Measurements from ENCODE around the gene ZFYVE28.

Gene ZFYVE28

DNA sequence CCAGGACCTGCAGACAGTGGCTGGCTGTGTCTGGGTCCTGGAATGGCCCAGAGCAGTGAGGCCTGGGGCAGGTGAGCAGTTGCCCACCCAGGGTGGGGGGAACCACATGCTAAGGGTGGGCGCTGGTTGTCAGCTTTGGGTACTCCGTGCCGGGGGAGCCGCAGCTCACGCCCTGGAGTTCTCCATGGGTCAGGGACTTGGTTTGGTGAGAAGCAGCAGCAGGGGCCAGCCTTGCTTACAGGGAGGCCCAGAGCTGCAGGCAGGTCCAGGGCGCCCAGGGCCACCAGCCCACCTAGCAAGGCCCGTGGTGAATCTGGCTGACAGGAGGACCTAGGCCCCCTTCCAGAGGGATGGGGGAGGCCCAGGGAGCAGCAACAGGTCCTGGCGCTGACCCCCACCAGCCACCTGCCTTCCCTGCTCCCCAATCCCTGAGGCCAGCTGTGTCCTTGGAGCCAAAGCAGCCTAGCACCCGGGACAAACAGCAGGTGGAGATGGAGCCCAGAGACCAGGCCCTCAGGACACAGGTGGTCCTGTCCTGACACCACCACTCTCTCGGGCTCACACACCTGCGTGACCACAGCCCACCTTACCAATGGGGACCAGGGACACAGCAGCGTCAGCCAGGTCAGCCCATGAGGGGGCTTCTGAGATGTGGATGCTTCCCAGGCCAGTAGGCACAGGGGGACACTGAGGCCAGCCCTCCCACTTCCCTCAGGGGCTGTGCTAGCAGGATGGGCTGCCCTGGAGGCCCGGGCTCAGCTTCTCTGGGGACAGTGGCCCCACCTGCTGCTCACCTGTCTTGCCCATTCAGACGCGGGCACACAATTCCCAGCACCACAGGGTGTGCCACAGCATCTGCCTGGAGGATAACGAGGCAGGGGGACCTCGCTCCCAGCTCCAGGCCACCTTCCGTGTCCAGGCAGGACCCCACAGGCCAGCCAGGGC lies 160.1 kb downstream of the ZFYVE28 start:
- DNase-seq (ENCODE audit: low read depth) = no peak

DNA sequence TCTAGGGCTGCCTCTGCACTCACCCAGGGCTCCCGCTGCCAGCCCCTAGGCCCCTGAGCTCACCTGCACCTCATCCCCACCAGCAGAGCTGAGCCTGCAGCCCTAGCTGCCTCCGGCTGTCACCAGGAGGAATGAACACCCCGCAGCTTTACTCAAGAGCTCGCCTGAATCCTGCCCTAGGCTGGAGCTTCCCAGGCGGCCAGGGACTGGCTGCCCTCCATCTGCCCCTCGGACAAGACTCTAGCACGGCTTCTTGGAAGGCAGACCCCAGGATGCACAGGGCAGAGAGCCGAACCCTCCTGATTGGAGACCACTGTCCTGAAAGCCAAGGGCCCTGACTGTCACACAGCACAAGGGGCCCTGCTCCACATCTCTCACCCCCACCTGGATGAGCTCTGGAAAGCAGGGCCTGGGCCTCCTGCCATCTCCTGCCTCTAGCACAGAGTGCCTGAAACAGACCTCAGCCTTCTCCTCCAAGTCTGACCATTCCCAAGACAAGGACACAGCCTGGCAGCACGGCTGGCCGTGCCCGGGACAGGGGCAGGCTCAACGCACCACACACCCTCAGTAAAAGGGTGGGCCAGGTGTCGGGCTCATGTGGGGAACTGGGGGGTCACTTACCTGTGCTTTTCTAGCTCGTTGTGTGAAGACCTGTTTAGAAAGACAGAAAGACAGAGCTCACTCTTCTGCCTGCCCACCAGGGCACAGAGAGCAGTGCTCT lies 160.9 kb downstream of the ZFYVE28 start:
- DNase-seq (ENCODE audit: low read depth) = no peak

DNA sequence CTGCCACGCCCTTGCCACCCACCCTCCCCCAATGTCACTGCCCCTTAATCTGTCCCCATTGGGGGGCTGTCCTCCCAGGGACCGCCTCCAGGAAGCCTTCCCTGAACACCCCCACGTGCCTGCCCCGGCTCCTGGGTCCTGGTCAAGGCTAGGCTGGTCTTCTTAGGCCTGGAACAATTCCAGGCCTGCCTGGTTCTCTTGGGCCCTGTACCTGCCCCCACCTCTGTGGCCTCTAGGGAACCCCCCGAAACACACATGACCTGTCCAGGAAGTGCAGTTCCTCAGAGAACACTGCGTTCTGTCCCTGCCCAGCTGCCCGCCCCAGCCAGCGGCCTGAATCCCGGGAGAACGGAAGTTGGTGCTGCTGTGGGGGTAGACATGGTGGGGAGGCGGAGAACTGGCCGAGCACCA lies 161.7 kb downstream of the ZFYVE28 start:
- DNase-seq (ENCODE audit: low read depth) = no peak

DNA sequence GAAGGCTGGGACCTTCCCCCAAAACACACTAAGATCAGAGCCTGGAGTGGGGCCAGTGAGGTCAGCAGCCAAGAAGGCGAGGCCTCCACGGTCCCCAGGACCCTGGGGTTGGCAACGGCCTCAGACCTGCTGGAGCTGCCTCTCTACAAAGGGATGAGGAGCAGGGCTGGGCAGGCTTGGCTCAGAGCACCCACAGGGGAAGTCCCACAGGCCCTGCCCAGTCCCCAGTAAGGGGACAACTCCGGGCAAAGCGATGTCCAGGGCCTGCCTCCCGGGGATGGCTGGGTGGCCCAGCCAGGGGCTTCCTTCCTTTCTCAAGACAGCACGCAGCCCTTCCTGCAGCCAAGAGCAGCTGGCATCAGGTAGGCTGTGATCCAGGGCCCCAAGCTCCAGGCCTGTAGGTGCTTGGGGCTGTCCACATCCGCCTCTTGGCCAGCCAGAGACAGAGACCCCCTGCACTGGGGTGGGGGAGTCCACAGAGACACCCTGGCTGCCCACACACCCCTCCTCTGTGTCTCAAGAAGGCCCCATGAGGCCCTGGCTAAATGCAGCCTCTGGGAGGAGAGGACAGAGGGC lies 162.2 kb downstream of the ZFYVE28 start:
- no peak for DNase-seq (ENCODE audit: low read depth)

DNA sequence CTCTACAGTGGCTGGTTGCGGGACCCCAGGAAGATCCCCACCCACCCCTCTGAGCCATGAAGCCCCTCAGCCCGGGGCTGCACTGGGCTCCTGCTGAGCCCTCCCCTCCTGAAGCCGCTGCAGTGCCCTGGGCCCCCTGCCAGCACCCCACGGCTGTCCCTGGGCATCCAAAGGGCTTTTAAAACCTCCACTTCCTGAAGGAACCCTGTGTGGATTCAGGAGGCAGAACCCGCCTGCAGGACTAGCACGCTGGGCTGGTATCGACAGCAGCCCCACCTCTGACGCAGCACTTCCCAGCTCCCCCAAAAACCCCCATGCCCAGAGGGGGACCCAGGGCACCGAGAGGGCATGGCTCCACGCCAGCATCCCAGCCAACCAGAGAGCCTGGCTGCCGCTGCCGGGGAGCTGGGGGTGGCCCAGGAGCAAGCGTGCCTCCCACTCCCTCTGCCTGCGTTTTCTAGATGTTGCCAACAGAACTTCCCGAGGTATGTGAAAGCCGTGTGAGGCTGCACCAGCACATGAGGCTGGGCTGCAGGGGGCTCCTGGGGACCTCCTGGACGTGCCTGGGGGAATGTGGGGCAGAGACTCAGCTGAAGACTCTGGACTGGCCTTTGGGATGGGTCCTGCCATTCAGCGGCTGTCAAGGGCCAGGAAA lies 162.8 kb downstream of the ZFYVE28 start:
- no peak for DNase-seq (ENCODE audit: low read depth)

DNA sequence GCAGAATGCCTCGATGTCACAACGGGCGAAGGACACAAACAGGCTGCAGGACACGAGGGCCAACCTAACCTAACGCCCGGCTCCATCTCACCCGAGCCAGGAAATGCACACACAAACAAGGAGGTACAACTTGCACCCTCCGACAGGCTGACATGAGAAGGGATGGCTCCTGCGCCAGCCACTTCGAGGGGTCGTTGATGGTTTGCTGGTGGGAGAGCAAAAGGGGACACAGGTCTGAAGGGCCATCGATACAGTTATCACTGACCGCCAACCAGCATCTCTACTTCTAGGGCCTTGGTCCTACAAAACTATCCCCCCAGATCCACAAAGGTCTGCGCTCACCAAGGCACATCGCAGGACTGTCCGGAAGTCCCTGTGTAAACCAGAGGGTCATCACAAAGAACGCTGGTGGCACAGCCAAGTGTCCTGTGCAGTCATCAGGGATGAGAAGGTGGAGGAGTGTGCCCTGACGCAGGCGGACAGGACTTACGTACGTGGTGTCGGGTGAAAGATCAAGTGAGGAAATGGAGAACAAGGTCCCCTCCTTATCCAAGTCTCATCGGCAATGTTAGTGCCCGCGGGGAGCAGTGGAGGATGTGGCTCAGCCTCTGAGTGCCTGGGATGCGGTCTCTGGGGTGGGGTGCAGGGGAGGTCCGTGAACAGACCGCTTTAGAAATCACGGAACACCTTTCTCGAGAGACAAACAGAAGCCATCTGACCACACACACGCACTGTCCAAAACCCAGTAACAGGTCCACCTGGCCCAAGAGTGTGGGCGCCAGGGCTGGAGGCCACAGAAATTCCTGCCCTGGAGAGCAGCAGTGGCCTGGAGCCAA lies 163.6 kb downstream of the ZFYVE28 start:
- DNase-seq (ENCODE audit: low read depth) = no peak

DNA sequence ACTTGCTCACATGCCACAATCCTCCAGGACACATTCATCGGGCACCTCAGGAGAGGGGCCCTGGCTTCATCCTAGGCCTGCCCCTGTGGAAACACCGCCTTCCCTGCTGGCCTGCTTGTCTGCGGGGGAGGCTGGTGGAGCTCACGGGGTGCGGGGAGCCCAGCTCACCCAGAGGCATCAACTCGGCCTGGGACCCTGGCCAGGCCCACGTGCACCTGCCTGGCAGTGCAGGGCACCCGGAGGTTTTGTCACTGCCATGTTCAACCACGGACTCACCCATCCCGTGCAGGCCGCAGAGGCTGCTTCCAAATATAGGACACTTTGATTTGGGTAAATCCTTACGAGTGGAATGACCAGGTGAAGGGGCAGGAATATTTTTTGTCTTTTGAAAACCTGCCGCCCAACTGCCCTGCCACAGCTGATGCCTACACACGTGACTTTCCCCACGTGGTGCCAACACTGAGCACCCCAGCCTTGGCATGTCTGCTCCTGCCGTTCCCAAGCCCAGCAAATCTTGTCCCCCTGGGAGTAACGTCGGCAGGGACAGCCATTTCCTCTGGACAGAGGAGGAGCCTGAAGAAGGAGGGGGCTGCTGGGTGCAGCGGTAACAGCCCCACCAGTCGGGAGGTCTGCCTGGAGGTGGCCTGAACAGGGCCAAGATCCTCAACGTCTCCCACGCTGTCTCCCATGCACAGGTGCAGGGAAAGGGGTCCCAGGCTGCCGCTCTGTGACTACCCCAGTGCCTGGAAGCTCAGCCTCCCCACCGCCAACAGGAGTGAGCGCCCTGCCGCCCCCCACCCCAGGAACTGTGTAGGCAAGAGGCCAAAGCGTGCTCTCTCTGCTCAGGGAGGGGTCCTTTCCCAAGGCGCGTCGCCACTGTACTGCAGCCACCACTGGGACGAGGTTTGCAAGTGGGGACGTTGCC lies 165.0 kb downstream of the ZFYVE28 start:
- no peak for DNase-seq (ENCODE audit: low read depth)

DNA sequence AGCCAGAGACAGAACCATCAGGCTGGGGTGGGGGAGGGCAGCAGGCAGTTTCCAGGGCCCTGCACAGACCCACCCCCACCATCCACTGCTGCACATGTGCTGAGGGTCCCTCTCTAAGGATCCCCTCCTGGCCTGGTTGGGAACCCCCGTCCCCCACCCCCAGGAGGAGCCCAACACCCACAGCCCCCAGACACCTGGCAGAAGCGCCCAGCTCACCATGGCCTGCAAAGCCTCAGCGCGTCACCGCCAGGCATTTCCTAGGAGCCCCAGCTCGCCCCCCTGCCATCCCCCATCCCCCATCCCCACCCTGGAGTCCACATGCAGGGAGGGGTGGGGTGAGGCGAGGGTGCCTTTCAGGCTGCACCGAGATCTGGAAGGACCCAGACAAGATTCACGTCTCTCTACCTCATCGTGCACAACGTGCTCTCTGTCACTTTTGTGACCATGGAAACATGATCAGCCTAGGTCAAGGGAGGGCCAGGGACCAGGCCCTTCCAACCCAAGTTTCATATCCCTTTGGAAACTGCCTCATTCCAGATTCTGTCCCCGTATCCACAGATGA lies 165.8 kb downstream of the ZFYVE28 start:
- DNase-seq (ENCODE audit: low read depth) = no peak

DNA sequence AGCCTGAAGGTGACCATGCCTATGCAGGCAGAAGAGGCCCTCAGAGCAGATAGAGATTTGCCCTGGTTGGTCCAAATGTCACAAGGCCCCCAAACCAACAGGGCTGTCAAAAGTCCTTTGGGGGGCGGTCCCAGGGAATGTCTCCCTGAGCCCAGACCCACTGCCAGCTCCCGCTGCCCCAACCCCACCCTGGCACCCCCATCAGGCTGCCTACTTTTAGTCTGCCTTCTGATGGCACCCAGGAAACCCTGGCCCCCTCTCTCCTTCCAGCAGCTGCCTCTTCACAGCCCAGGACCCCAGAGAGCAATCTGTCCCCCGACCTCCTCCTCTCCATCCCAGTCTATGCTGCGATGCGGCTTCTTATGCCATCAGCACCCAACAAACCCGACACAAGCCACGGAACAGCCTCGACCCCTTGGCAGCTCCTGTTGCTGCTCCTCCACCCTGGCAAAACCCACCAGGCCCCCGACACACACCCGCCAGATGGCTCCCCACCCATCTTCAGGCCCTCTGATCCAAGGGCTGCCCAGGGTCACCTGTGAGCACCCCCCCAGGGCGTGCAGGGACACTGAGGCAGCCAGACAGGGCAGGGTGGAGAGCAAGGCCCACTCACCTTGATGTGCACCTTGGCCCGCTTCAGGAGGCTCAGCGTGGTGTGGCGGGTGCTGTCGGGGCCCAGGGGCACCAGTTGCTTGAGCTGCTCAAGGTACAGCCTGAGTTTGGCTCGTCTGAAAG lies 166.5 kb downstream of the ZFYVE28 start:
- no peak for DNase-seq (ENCODE audit: low read depth)

DNA sequence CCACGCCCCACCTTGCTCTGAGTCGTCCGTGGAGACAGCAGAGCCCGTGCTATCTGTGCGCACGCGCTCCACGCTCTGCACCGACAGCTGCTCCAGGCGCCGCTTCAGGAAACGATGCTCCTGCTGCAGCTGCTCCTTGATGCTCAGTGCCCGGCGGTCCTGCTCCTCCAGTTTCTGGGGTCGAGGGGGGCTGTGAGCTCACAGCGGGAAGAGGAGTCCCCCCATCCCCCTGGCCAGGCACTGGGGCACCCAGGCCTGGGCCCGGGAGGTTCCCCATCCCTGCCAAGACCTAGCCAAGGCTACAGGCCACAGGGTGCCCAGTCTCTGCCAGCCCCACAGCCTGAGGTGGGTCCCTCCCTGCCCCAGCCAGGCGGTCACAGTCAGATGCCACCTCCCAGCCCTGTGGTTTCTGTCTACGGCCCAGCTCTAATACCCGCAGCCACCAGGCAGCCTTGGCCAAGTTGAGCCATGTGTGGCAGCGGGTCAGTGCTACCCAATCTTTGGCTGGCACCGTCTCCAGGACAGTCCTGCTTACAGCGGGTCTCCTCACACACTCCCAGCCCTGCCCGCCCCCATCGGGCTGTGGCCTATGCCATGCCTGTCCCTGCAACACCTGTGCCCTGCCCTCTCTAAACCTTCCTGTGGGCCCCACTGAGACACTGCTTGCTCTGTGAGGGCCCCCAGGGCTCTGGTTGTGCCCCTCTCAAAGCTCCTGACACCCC lies 167.2 kb downstream of the ZFYVE28 start:
- no peak for DNase-seq (ENCODE audit: low read depth)

DNA sequence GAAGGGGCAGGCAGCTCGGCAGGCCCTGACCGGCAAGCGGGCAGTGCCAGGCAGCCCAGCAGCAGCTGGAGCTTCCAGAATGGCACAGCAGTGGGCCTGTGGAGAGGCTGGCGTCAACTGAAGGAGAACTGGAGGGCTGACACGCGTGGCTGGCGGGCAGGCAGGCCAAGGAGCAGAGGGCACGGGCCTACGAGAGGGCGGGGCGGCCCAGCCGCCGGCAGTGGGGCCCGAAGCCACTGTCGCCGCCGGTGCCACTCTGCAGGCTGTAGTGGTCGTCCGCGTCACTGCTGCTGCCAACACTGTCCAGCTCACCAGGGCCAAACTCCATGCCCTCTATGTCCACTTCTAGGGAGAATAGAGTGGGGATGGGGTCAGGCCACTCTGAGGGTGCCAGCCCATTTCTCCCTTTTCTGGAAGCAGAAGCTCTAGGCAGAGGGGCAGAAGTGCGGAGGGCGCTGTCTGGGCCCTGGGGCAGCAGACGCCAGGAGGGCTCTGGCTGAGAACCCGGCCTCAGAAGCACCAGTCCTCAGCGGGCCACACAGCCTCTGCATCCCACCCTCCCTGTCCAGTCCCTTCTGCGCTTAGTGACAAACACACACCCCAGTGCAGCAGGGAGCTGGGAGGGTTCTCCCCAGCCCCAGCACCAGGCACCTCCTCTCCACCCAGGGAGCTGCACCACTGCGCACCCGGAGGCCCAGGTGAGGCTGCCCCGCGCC lies 167.9 kb downstream of the ZFYVE28 start:
- DNase-seq (ENCODE audit: low read depth) = no peak

DNA sequence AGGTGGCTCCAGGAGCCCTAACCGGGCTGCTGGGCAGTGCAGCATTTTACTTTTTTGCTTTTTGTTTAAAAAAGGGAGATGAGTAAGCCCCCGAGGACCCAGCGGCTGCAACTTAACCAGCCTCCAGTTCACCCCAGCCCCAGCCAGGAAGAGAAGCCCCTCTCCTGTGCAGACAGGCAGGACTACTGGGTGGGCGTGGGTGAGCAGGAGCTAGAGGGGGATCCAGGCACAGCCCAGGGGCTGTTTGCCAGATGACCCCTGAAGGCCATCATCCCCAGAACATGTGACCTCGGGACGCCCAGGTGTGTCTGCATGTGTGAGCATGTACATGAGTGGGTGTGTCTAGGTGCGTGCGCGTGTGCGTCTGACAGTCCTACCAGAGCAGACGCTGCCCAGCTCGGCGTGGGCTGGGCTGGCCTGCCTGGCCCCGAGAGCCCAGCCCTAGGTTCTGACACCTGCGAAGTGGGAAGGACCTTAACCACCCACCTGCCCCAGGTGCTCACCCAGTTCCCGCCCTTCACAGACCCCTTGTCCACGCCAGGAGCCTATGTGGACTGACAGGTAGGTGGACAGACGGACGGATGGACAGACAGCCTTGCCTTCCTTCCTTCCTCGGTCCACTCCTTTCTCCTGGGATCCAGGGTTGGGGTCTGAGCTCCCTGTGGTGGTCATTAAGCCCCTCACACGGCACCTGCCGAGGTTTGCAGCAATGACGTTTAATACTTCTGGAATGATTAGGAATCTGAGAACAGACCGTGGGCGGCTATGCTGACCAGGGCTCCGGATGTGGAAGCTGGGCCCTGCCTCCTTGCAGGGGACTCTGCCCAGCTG lies 168.7 kb downstream of the ZFYVE28 start:
- no peak for DNase-seq (ENCODE audit: low read depth)

DNA sequence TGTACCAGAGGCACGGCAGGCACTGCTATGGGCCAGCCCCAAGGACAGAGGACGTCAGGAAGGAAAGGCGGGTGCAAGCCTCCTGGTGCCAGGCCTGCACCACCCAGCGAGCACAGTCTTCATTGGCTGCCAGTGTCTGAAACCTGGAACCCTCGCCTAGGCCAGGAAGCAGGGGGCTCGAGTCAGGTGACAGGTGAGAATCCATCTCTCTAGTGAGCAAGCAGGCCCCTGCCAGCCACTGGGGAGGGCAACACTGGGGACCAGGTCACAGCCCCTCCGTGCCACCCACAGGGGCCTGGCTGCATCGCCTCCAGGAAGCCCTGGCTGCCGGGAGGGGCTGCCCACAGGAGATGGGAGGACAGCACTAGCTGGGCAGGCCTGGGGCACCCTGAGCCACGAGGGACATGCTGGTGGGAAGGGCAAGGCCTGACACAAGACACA lies 169.6 kb downstream of the ZFYVE28 start:
- DNase-seq (ENCODE audit: low read depth) = no peak

DNA sequence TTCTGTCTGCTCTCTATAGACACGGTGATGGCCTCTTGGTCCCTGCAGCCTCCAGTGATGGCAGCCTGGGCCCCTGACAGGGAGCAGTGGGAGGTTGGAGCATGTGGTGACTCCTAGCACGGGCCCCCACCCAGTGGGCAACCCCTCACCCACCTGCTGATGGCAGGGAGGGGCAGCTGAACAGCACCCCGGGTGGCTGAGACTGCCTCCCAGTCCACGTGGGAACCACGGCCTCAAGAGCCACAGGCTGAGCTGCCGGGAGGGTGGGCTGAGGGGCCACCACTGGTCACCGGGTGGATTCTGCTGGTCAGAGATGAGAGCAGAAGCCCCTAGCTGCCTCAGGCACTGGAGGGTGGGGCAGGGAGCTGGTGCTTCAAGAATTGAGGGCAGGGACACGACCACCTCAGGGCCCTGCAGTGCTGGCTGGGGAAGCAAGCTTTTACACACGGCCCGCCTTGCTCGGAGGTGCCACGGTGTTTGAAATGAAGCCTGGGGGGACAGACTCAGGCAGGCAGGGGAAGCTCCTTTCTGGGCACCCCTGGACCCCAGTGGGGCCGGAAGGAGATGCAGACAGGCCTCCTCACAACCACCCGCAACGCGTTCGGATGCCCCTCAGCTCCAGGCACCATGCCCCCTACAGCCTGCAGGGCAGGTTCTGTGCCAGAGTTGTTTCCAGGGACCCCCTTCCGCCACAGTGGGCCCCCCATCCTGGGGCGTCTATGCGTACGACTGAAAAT lies 170.2 kb downstream of the ZFYVE28 start:
- DNase-seq (ENCODE audit: low read depth) = no peak

DNA sequence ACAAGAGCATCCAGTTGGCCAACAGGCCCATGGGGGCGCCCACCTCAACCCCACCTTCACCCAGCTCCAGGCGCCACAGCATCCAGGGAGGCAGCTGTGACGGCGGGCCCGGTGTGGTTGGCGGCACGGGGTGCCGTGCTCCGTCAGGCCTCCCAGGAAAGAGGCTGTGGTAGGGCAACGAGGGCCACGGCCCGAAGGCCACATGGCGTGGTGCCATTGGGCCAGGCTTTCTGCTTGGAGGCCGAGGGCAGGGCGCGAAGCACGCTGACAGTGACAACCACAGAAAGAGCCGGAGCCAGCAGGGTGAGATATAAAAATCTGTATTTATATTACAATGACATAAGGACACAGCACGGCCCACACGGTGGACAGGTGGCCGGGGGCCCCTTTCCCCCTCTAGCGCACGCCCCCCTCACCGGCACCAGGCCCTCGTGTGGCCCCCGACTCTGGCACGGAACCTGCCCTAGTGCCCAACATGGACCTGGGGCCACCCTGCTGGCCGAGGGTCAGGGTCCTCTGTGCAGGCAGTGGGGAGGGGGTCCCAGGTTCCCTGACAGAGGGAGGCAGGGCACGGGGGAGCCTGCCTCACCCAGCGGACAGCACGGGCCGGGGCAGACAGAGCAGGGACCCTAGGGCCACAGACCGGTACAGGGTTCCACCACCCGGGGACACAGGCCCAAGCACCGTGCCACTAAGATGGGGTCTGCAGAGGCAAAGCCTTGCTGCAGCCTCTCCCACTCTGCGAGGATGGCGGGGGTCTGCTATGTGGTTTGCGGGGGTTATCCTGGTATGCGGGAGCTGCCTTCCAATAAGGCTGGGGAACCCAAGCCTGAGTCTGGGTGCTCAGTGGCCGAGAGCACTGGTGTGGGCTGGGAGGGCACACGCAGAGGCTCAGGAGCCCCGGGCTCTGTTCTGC lies 171.1 kb downstream of the ZFYVE28 start:
- DNase-seq (ENCODE audit: low read depth) = no peak
